H7 (cell line): ENCODE results near the gene EGFL6. TPM values are rescaled to one million over a fixed set of nuclear protein-coding genes. Genes with fewer than 3 reads are reported as not detected.

ENCODE experiments used
- DNase-seq: peaks from one replicate; pipeline ENCODE4 v3.0.0; 2012
- H3K27me3 ChIP-seq: 2 replicates; pipeline ENCODE4 v1.6.0; 2011; ENCODE audit warnings: mild to moderate bottlenecking, low read length; ENCODE audit not compliant: control insufficient read depth, insufficient read depth
- H3K36me3 ChIP-seq: replicated peaks from 2 replicates; pipeline ENCODE4 v1.5.1; 2011; ENCODE audit warnings: low read length; ENCODE audit not compliant: control insufficient read depth, insufficient read depth
- H3K4me3 ChIP-seq: 2 replicates; pipeline ENCODE4 v1.5.1; 2011; ENCODE audit warnings: low read depth, mild to moderate bottlenecking, control low read depth, low read length, moderate library complexity; ENCODE audit not compliant: insufficient read depth
- total RNA-seq: library from RNA; depleted of rRNA; stranded (reverse); fragments of >200 nt; shearing (Covaris generic); gene quantifications from 2 replicates; pipeline ENCODE4 v1.2.3, GENCODE V29; 2014; rRNA removed

EGFL6 gene, protein sequence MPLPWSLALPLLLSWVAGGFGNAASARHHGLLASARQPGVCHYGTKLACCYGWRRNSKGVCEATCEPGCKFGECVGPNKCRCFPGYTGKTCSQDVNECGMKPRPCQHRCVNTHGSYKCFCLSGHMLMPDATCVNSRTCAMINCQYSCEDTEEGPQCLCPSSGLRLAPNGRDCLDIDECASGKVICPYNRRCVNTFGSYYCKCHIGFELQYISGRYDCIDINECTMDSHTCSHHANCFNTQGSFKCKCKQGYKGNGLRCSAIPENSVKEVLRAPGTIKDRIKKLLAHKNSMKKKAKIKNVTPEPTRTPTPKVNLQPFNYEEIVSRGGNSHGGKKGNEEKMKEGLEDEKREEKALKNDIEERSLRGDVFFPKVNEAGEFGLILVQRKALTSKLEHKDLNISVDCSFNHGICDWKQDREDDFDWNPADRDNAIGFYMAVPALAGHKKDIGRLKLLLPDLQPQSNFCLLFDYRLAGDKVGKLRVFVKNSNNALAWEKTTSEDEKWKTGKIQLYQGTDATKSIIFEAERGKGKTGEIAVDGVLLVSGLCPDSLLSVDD
- 0.24 and 0.41 TPM in 2 replicates for total RNA-seq

DNA sequence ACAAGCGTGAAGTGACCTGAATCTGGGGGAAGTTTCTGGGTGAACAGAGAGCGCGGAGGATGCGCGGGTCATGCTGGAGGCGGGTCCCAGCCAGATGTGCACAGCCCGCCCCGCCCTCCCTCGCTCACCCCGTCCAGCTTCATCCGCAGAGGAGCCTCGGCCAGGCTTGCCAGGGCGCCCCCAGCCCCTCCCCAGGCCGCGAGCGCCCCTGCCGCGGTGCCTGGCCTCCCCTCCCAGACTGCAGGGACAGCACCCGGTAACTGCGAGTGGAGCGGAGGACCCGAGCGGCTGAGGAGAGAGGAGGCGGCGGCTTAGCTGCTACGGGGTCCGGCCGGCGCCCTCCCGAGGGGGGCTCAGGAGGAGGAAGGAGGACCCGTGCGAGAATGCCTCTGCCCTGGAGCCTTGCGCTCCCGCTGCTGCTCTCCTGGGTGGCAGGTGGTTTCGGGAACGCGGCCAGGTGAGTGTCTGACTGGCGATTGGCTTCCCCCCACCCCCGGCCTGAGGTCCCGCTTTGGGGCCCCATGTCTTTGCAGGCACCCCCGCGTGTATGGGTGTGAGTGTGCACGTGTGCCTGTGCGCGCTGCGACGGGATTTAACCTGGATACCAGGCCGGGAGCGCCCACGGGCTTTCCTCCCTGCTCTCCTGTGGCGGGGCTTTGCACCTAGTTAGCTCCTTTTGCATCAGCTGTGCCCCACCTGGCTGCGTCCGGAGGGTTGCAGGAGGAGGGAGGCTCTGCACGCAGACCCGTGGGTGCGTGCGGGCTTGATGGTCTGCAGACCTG is at the start of gene EGFL6:
Gene EGFL6, plus strand, starts transcription at position 123 of the 782 bp plus-strand sequence. Its CDS starts 261 bp downstream, at position 384.
- peak within 1 kb of the TSS; percentile 58 for H3K4me3 ChIP-seq

DNA sequence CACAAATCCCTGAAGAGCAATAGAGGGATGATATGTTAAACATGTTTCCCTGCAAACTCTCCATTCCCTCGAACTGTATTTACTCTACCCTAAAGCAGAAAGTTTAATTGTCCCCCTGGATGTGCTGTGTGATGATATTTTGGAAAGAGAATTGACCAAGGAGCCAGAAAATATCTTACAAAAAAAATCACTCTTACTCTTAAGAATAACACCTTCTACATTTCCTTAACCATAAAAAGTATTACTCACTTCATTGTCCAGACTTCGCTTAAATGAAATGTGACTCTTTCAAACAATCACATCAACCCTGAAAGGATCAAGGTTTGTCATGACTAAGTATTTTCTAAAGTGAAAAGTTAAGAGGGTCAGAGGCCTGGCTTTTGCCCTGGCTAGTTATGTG is 49.0 kb upstream of the EGFL6 start:
- DNase-seq = no peak
- no peaks in the 10 kb centered on the region for H3K36me3 ChIP-seq
- H3K4me3 ChIP-seq = no peak overlapping the region
- no peaks in the 10 kb centered on the region for H3K27me3 ChIP-seq

More for the DNA sequence above, at the start of gene EGFL6:
- peaks cover 41% of the 10 kb centered on the region for H3K27me3 ChIP-seq
- DNase-seq = peak; percentile 78
- H3K36me3 ChIP-seq = no peaks in the 10 kb centered on the region

DNA sequence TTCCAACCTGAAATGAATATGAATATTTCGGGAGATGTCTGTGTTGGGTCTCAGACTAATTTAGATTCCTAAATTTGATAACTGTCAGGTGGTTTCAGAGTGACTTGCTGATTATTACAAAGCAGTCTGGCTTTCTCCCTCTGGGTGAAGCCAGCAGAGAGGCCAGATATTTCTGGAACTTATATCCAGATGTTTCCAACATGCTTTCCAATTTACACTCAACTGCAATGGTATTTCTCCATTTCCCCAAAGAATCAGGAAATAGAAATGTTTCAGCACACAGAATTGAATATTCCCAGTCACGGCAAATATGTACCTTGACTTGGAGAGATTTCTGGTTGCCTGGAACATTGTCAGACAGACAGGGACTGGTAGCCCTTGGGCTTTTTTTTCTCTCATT is 48.5 kb upstream of the EGFL6 start:
- no peaks in the 10 kb centered on the region for H3K36me3 ChIP-seq
- no peak overlapping the region for H3K4me3 ChIP-seq
- no peaks in the 10 kb centered on the region for H3K27me3 ChIP-seq
- DNase-seq = no peak

DNA sequence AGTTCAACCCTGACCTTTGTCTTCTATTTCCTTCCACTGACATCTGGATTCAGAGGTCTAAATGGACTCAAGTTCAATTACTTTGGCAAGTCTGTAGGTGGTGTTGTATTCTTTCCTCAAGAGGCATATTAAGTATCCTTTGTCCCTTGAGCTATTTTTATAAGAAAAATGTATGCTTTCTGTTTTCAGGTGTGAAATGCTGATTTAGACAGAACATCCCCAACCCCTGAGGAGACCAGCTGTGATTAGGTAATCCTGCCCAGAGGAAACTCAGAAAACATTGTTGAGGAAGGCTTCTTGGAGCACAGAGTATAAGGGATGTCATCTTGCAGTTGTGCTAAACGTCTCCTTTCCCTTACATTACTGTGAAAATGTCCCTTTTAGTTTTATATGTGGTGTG is 46.6 kb upstream of the EGFL6 start:
- no peak for DNase-seq
- Histone ChIP-seq H3K36me3 (no peaks in the 10 kb centered on the region), H3K27me3 (no peaks in the 10 kb centered on the region)

DNA sequence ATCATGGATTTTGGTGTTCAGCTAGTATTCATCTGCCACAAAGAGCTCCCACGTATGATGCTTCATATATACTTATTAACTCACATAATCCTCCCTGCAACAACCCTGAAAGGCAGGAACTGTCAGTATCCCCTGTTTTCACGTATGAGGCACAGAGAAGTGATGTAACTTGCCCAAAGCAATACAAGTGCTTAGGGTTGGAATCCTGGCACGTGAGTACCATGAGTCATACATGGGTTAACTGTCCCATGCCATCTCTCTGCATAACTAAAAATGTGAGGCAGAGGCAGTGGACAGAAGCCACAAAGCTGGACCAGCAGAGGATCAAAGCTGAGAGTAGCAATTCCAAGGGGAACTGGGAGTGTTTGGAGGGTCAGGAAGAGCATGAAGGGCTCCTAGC is 35.7 kb upstream of the EGFL6 start:
- Histone ChIP-seq H3K27me3 (no peaks in the 10 kb centered on the region; the same call in 1 of the 2 replicates), H3K36me3 (no peaks in the 10 kb centered on the region)
- DNase-seq = no peak

More for the DNA sequence above, 46.6 kb upstream of the EGFL6 start:
- no peak overlapping the region for H3K4me3 ChIP-seq

DNA sequence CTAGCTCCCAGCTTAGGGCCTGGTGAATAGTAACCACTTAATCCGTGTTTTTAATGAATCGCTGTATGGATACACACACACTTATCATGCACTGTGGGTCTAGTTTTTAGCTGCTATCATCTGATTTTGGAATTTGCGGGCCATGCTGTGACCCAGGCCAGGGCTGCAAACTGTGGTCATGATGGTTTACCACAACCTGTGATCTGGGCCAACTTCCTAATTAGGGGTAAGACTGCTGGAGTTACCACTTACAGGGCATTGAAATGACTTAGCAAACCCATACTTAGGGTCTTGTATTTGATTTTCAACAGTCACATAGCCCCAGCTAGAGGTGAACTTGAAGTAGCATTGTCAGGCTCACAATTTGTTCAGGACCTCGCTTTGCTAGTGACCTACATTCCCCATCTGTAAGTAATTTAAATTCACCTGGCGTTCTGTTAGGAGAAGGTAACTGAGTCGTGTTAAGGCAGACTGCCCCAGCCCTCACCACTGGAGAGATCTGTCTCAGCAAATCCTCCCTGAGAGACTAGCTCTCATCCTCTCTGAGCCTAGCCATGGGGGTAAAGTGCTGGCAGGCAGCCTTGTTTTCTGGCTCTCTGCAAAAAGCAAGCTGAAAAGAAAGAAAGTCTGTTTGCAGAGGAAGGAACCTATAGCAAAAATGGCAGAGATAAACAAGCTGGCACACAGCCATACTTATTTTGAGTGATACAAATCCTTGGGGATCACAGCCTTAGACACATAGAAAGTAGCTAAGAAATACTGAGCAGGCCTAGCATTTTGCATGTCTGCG is 33.8 kb upstream of the EGFL6 start:
- Histone ChIP-seq H3K27me3 (no peaks in the 10 kb centered on the region; the same call in 1 of the 2 replicates), H3K36me3 (no peaks in the 10 kb centered on the region), H3K4me3 (no peak overlapping the region)
- no peak for DNase-seq

More for the DNA sequence above, 35.7 kb upstream of the EGFL6 start:
- no peak overlapping the region for H3K4me3 ChIP-seq

DNA sequence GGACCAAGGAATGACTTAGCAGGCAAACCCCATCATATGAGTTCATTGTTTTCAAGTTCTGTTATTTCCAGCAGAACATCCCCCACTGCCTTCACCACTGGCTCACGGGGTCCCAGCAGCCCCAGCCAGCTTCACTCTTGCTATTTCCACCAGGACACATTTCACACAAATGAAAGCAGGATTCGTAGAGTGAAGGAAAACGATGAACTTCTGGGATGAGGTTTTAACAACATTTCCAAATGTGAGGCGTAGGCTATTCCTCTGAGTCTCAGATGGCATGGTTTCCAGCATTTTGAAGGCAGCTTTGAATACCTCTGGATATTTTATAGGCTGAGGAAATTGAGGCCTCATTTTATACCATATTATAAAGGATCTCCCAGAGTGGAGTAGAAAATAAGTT is 32.9 kb upstream of the EGFL6 start:
- Histone ChIP-seq H3K36me3 (no peaks in the 10 kb centered on the region), H3K27me3 (no peaks in the 10 kb centered on the region; the same call in 1 of the 2 replicates), H3K4me3 (no peak overlapping the region)
- no peak for DNase-seq

DNA sequence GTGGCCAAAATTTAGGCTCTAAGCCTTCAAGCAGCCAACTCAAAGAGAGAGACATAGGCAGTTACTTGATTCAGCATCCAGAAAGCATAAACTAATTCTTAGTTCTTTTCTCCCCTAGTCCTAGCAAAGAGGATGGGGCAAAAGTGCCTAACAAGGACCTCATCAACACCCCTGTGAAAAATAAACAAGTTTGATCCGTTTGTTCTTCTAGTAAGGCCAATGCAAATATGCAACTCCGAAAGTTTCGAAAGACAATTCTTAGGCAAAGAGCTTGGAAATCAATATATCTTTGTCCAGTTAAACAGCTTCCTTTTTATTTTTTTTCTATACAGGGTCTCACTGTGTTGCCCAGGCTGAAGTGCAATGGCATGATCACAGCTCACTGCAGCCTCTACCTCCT is 31.0 kb upstream of the EGFL6 start:
- Histone ChIP-seq H3K4me3 (no peak overlapping the region), H3K36me3 (no peaks in the 10 kb centered on the region), H3K27me3 (no peaks in the 10 kb centered on the region; the same call in 1 of the 2 replicates)
- DNase-seq = no peak

DNA sequence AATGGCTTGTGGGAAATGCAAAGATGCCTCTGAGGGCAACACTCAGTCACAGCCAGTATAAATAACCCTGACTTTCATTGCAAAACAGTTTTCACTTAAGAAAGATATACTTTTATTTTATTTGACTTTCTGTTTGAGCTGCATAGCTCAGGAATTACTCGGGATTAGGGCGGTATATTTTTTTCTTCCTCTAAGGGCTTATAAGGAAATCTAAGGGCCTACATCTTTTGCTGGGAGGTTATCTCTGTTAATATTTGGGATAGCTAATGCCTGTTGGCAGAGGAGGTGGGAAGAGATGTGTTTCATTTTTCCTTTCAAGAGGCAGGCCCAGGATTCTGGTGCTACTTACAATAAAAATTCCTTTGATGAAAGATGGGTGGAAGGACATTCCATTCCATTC is 28.8 kb upstream of the EGFL6 start:
- Histone ChIP-seq H3K36me3 (no peaks in the 10 kb centered on the region), H3K4me3 (no peak overlapping the region), H3K27me3 (no peaks in the 10 kb centered on the region)
- DNase-seq = no peak

DNA sequence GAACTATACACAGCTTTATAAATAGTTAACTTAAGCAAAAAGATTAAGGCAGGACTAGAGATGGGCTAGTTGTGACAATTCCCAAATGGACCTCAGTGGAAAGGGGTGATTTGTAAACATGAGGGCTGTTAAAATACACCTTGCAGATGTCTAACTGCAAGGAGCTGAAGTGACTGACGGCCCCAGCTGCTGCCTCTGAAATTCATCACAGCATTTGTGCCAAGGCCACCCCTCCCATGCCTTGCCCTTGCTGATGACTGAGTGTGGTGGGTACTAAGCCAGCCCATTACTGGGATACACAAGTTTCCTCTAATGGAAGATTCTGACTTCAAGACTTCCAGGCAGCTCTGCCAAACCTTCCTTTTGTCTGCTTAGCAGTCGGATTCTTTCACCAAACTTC is 23.7 kb upstream of the EGFL6 start:
- no peak for DNase-seq
- H3K36me3 ChIP-seq = no peaks in the 10 kb centered on the region
- H3K27me3 ChIP-seq = no peaks in the 10 kb centered on the region
- no peak overlapping the region for H3K4me3 ChIP-seq

DNA sequence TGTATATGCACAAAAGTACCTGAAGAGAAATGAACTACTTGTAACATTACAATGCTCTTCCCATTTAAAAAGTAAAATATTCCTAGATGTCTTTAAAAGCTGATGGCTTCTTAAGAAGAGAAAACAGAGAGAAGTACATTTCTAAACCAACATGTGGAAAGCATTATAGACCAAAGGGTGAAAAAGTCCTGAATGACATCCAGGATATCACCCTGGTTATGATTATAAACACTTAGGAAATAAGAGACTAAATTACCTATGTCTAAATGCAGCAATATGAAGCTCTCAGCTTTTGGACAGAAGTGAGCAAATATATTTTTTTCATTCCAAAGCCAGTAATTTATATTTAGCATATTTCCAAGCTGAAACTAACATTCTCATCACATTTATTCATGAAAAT is 21.7 kb upstream of the EGFL6 start:
- Histone ChIP-seq H3K4me3 (no peak overlapping the region), H3K27me3 (no peaks in the 10 kb centered on the region), H3K36me3 (no peaks in the 10 kb centered on the region)
- no peak for DNase-seq

DNA sequence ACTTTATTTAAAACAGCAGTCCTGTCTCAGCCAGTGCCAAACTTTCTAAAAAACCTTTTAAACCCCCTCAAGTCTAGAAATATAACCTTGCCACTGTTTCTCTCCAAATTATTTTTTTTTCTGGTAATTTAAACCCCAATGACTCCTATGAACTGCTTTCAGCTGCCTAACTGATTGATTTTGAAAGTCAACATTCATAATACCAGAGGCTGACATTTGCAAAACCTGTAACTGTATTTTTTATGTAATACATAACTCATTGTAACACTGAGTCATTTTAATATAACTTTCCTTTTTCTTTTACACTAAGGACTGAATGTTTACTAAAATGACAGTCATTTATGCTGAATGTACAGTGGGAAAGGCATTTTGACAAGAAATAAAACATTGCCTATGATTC is 19.1 kb upstream of the EGFL6 start:
- no peak for DNase-seq
- H3K36me3 ChIP-seq = no peaks in the 10 kb centered on the region
- no peaks in the 10 kb centered on the region for H3K27me3 ChIP-seq
- no peak overlapping the region for H3K4me3 ChIP-seq

DNA sequence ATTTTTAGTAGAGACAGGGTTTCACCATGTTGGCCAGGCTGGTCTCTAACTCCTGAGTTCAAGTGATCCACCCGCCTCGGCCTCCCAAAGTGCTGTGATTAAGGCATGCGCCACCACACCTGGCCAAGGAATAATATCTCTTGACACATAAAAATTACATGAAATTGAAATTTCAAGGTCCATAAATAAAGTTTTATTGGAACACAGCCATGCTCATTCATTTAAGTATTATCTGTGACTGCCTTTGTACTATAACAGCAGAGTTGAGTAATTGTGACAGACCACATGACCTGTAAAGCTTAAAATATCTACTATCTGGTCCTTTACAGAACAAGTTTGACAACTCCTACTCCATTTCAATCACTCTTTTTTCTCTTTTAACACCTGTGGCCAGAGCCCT is 17.8 kb upstream of the EGFL6 start:
- DNase-seq = no peak
- Histone ChIP-seq H3K4me3 (no peak overlapping the region), H3K36me3 (no peaks in the 10 kb centered on the region), H3K27me3 (no peaks in the 10 kb centered on the region)

DNA sequence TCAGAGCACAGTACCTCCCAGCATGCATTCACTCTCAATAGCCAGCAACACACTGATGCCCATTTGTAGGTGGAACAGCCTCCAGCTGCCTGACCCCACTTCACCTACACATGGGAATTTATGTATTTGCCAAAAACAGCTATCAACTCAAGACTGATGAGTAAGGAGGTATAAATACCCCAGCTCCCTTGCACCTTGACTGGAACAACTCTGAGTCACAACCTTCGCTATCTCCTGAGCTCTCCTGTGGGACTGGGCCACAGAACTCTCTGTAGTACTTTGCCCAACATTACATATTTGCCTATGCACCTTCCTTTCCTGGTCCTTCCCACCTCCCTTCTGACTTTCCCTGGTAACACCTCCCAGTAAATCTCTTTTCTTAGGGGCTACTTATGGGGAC is 16.5 kb upstream of the EGFL6 start:
- no peak for DNase-seq
- H3K4me3 ChIP-seq = no peak overlapping the region
- no peaks in the 10 kb centered on the region for H3K27me3 ChIP-seq
- H3K36me3 ChIP-seq = no peaks in the 10 kb centered on the region
